K562 (cell line): Measurements from ENCODE around the gene MYLK2. TPM values are rescaled to one million over a fixed set of nuclear protein-coding genes. Genes with fewer than 3 reads are reported as not detected.

Experiments used
- BRF1 ChIP-seq: IDR thresholded peaks from 3 replicates; pipeline ENCODE4 v1.6.1; 2011; ENCODE audit warnings: borderline replicate concordance, mild to moderate bottlenecking; ENCODE audit not compliant: insufficient read length; ENCODE audit errors: extremely low read depth
- CREM ChIP-seq: IDR thresholded peaks from 2 replicates; pipeline ENCODE4 v1.6.1; 2014; ENCODE audit warnings: antibody characterized with exemption, low read depth
- ELF2 ChIP-seq: fragments of 250-450 bp; sonication (Bioruptor Pico); IDR thresholded peaks from 2 replicates; pipeline ENCODE4 v1.5.0; 2021; ENCODE audit warnings: mild to moderate bottlenecking
- FOSL1 ChIP-seq: fragments of 200-800 bp; sonication (Bioruptor generic); conservative IDR thresholded peaks from 2 replicates; pipeline ENCODE4 v1.6.1; 2016; ENCODE audit warnings: missing genetic modification characterization, missing compliant biosample characterization
- HDAC1 ChIP-seq, 2 experiments: fragments of 450-650 bp; IDR thresholded peaks; 2 replicates each; pipeline ENCODE4 v1.6.1; 2016 to 2017; ENCODE audit warnings: inconsistent platforms in 1 of 2, mild to moderate bottlenecking in 1 of 2, moderate library complexity in 1 of 2
- ILK ChIP-seq: fragments of 450-650 bp; IDR thresholded peaks from 2 replicates; pipeline ENCODE4 v1.6.1; 2016; ENCODE audit warnings: missing genetic modification characterization, low read depth, mild to moderate bottlenecking, missing compliant biosample characterization, moderate library complexity, borderline replicate concordance
- MAFG ChIP-seq: fragments of 450-650 bp; conservative IDR thresholded peaks from 2 replicates; pipeline ENCODE4 v1.6.1; 2016; ENCODE audit warnings: missing genetic modification characterization, missing compliant biosample characterization
- NELFE ChIP-seq: IDR thresholded peaks from 2 replicates; pipeline ENCODE4 v1.6.1; 2011; ENCODE audit warnings: mild to moderate bottlenecking; ENCODE audit not compliant: insufficient read depth, insufficient read length
- RBM34 ChIP-seq: fragments of 200-400 bp; formaldehyde crosslinking; IDR thresholded peaks from 2 replicates; pipeline ENCODE4 v1.6.1; 2018; ENCODE audit warnings: low read length, borderline replicate concordance; ENCODE audit not compliant: insufficient read depth
- SIX5 ChIP-seq, 2 experiments: IDR thresholded peaks; 2 replicates each; pipeline ENCODE4 v1.6.1; 2011; ENCODE audit warnings: low read length in 2 of 2, borderline replicate concordance in 1 of 2, low read depth in 1 of 2, mild to moderate bottlenecking in 1 of 2, moderate library complexity in 1 of 2; ENCODE audit not compliant: insufficient read depth in 1 of 2
- SP2 ChIP-seq: IDR thresholded peaks from 2 replicates; pipeline ENCODE4 v1.6.1; 2011; ENCODE audit warnings: mild to moderate bottlenecking, low read depth, low read length, moderate library complexity; ENCODE audit not compliant: poor library complexity, severe bottlenecking; ENCODE audit errors: extremely low read depth
- XRCC3 ChIP-seq: fragments of 450-650 bp; IDR thresholded peaks from 2 replicates; pipeline ENCODE4 v1.6.1; 2017; ENCODE audit warnings: mild to moderate bottlenecking, moderate library complexity
- ZNF212 ChIP-seq: fragments of 450-650 bp; formaldehyde crosslinking; IDR thresholded peaks from 2 replicates; pipeline ENCODE4 v1.4.0; 2020; ENCODE audit warnings: mild to moderate bottlenecking
- ZNF408 ChIP-seq: fragments of 250-450 bp; sonication (Bioruptor Pico); IDR thresholded peaks from 2 replicates; pipeline ENCODE4 v1.4.0; 2020; ENCODE audit warnings: low read depth, mild to moderate bottlenecking, moderate library complexity
- ZNF707 ChIP-seq: fragments of 250-450 bp; sonication (Bioruptor Pico); conservative IDR thresholded peaks from 2 replicates; pipeline ENCODE4 v1.8.0; 2022; ENCODE audit warnings: inconsistent platforms, mild to moderate bottlenecking, moderate library complexity
- polyA plus RNA-seq, 8 experiments: library from polyadenylated mRNA; depleted of rRNA in 4 of 8; stranded (reverse) in 5 of 8; unstranded in 3 of 8; fragments of >200 nt; fragmentation: Nextera tagmentation in 2 of 8; fragmentation: Illumina TruSeq in 1 of 8; extraction: Ambion mirVana in 2 of 8; extraction: Trizol in 1 of 8; gene quantifications; 2 replicates each; pipeline versions ENCODE4 v1.2.1 to v1.2.3, GENCODE V29; 2011 to 2014; ENCODE audit warnings: inconsistent platforms in 1 of 8, missing spikeins in 1 of 8
- total RNA-seq, 7 experiments: library from RNA; depleted of rRNA in 6 of 7; stranded (reverse); fragments of >200 nt in 6 of 7; fragmentation: Illumina TruSeq in 2 of 7; extraction: Trizol in 2 of 7; gene quantifications; 2 replicates each; pipeline versions ENCODE4 v1.2.1 to v1.2.3, GENCODE V29; 2011 to 2021; ENCODE audit warnings: low replicate concordance in 1 of 7
- TF ChIP-seq, protein P1 (sequence below): fragments of 250-450 bp; sonication (Bioruptor Pico); IDR thresholded peaks from 2 replicates; pipeline ENCODE4 v1.5.0; 2021; ENCODE audit warnings: mild to moderate bottlenecking, moderate library complexity
- TF ChIP-seq, protein P2 (sequence below): sonication (generic); formaldehyde crosslinking; IDR thresholded peaks from 2 replicates; pipeline ENCODE4 v1.8.0; 2022; ENCODE audit warnings: mild to moderate bottlenecking, missing genetic modification reagents
- TF ChIP-seq, protein P3 (sequence below): sonication (generic); formaldehyde crosslinking; IDR thresholded peaks from 2 replicates; pipeline ENCODE4 v1.8.0; 2022; ENCODE audit warnings: mild to moderate bottlenecking, missing genetic modification reagents, borderline replicate concordance
- TF ChIP-seq, protein P4 (sequence below): fragments of 250-450 bp; sonication (Bioruptor Pico); IDR thresholded peaks from 2 replicates; pipeline ENCODE4 v1.4.0; 2020; ENCODE audit warnings: mild to moderate bottlenecking, moderate library complexity

Gene MYLK2
- total and polyA plus RNA-seq, 9 of the 15 experiments (the other 6 are each of a cell fraction or from before 2014, with no cell fraction given) = 0.07 to 0.53 (median 0.18) TPM; not detected in 2

DNA sequence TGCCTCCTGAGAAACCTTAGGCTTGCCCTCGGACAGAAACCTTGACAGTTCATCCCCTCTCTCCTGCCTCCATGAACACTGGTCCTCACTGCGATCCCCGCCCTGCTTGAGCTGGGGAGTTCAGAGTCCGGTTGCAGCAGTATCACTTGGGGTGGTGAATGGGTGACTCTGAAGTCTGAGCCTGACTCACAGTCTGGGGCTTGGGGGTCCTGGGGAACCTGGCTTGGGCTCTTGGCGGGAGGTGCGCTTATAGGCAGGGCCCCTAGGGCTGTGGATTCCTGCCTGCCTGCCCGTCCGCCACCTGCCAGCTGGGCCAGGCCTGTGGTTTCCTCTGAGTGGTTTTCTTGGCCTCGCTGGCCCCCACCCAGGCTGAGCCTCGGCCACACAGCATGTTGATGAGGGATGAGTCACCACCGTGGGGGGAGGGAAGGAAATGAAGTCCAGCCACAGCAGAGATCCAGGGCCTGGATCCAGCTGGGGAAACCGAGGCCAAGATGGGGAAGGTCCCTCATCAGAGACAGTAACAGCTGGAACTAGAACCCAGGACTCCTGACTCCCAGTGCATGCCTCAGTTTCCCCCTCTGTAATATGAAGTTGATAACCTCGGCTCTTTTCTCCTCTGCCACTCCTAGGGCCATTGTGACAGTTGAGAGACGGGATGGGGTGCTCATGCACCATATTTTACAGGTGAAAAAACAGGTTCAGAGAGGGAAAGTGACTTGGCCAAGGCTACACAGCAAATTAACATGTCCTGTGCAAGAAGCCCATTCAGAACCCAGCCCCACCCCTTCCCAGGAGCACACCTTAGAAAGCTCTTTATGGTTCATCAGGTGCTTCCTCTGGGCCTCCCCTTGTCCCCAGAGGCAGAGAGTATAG is 17.1 kb downstream of the MYLK2 start (continued):
- TF ChIP-seq NELFE = no peak
- TF ChIP-seq BRF1 = no peak
- no peak for TF ChIP-seq ZNF707
- no peak for TF ChIP-seq XRCC3
- TF ChIP-seq, protein P1, sequence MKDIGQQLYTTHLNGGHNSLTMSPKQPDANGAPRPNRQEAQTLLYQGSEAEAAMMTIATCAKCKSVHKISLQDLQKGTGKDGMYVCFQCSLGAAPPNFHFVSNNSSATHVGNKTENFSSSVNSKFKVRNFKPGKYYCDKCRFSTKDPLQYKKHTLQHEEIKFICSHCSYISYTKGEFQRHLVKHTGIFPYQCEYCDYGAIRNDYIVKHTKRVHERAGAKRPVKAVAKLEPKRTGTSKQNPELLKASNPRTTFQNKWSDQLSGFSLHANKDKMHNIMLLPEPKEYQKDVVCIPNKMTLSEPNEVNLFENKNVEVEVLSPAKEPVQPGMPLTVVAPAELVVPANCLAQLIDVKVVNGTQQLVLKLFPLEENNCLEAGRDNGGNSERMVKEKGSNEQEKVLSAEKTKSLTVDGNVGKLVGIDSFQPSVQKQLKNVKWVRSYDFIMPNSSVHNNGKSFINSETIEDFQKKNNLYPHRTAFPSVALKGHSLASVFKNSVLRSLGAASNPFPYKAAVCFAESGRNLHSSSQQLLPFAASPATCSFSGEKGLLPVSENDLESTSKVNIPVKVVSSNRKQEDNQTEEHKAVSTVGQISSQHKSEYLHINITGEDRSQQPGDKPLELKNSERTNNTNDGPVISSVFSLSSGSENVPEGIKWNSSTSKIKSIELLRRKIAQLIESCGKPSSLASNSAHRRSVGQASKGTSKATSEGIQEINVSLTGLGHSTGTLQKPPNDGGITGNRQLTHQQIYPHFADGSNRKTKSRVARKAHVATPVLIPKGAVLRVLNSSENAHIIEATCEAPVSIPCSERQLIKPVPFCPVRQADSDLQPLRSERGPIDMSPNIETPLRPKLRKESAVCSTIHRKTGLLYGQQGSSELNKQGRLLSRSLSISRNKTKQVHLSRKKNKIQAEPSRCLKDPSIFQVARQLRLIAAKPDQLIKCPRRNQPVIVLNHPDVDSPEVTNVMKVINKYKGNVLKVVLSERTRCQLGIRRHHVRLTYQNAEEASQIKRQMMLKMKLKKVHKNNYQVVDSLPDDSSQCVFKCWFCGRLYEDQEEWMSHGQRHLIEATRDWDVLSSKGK (CRISPR knock-in tag) = no peak
- peak in 1 of 2 experiments; percentile 63; a peak in 2 of 4 replicates for TF ChIP-seq HDAC1 (IDR thresholded peaks at IDR 0.05)
- TF ChIP-seq ZNF212 (CRISPR knock-in tag) = no peak
- no peak for TF ChIP-seq MAFG
- TF ChIP-seq, protein P2, sequence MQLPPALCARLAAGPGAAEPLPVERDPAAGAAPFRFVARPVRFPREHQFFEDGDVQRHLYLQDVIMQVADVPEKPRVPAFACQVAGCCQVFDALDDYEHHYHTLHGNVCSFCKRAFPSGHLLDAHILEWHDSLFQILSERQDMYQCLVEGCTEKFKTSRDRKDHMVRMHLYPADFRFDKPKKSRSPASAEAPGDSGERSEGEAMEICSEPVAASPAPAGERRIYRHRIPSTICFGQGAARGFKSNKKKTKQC (CRISPR knock-in tag) = no peak
- TF ChIP-seq SIX5 (IDR thresholded peaks at IDR 0.05; ENCODE audit: borderline replicate concordance in 1 of 2, insufficient read depth in 1 of 2, low read depth in 1 of 2, low read length in 2 of 2) = no peak
- TF ChIP-seq, protein P3, sequence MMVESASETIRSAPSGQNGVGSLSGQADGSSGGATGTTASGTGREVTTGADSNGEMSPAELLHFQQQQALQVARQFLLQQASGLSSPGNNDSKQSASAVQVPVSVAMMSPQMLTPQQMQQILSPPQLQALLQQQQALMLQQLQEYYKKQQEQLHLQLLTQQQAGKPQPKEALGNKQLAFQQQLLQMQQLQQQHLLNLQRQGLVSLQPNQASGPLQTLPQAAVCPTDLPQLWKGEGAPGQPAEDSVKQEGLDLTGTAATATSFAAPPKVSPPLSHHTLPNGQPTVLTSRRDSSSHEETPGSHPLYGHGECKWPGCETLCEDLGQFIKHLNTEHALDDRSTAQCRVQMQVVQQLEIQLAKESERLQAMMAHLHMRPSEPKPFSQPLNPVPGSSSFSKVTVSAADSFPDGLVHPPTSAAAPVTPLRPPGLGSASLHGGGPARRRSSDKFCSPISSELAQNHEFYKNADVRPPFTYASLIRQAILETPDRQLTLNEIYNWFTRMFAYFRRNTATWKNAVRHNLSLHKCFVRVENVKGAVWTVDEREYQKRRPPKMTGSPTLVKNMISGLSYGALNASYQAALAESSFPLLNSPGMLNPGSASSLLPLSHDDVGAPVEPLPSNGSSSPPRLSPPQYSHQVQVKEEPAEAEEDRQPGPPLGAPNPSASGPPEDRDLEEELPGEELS (CRISPR knock-in tag) = 0 out of 2 replicates have a peak, but pooled peaks have one; percentile 68
- TF ChIP-seq, protein P4, sequence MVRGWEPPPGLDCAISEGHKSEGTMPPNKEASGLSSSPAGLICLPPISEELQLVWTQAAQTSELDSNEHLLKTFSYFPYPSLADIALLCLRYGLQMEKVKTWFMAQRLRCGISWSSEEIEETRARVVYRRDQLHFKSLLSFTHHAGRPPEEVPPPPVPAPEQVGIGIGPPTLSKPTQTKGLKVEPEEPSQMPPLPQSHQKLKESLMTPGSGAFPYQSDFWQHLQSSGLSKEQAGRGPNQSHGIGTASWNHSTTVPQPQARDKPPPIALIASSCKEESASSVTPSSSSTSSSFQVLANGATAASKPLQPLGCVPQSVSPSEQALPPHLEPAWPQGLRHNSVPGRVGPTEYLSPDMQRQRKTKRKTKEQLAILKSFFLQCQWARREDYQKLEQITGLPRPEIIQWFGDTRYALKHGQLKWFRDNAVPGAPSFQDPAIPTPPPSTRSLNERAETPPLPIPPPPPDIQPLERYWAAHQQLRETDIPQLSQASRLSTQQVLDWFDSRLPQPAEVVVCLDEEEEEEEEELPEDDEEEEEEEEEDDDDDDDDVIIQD = no peak
- peak; percentile 99 for TF ChIP-seq FOSL1 (tag)
- TF ChIP-seq ILK (tag) = no peak
- TF ChIP-seq ZNF408 = no peak
- peak; percentile 72 for TF ChIP-seq CREM
- TF ChIP-seq RBM34 = no peak
- TF ChIP-seq SP2 = no peak
- no peak for TF ChIP-seq ELF2
